ENCODE results near the gene IER3. TPM values are rescaled to one million over a fixed set of nuclear protein-coding genes. Genes with fewer than 3 reads are reported as not detected.

Gene IER3
- total and polyA plus RNA-seq, 9 of the 15 experiments (the other 6 are each of a cell fraction or from before 2014, with no cell fraction given), result 1.5 to 30.0 (median 11.5) TPM

DNA sequence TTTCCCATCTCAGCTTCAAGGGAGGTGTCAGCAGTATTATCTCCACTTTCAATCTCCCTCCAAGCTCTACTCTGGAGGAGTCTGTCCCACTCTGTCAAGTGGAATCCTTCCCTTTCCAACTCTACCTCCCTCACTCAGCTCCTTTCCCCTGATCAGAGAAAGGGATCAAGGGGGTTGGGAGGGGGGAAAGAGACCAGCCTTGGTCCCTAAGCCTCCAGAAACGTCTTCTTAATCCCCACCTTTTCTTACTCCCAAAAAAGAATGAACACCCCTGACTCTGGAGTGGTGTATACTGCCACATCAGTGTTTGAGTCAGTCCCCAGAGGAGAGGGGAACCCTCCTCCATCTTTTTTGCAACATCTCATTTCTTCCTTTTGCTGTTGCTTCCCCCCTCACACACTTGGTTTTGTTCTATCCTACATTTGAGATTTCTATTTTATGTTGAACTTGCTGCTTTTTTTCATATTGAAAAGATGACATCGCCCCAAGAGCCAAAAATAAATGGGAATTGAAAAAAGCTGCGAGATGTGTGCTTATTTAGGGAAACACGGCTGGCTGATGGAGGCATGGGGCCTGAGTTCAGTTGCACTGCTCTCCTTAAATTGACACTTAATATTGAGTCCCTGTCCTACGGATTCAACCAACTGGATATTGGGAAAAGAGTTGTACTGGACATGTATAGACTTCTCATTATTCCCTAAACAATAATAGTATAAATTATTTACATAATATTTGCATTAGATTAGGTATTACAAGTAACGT, 19.3 kb downstream of the IER3 start (continued):
- TF ChIP-seq, protein P1, sequence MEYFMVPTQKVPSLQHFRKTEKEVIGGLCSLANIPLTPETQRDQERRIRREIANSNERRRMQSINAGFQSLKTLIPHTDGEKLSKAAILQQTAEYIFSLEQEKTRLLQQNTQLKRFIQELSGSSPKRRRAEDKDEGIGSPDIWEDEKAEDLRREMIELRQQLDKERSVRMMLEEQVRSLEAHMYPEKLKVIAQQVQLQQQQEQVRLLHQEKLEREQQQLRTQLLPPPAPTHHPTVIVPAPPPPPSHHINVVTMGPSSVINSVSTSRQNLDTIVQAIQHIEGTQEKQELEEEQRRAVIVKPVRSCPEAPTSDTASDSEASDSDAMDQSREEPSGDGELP (CRISPR knock-in tag; IDR thresholded peaks at IDR 0.05; ENCODE audit: borderline replicate concordance), result no peak
- TF ChIP-seq ZNF347 (CRISPR knock-in tag; IDR thresholded peaks at IDR 0.05; ENCODE audit: low read depth) (no peak), SP1 (CRISPR knock-in tag; IDR thresholded peaks at IDR 0.05) (no peak), EP300 (IDR thresholded peaks at IDR 0.05; ENCODE audit: low read length) (no peak), ZNF586 (CRISPR knock-in tag; conservative IDR thresholded peaks at IDR 0.05) (0 out of 2 replicates have a peak, but pooled peaks have one; percentile 47), SLC30A9 (CRISPR knock-in tag; IDR thresholded peaks at IDR 0.05) (no peak), BDP1 (IDR thresholded peaks at IDR 0.05; ENCODE audit: insufficient read depth, insufficient read length) (no peak), TCFL5 (CRISPR knock-in tag; conservative IDR thresholded peaks at IDR 0.05) (no peak), ZNF24 (IDR thresholded peaks at IDR 0.05) (no peak), ZNF780A (CRISPR knock-in tag; IDR thresholded peaks at IDR 0.05) (no peak), L3MBTL2 (IDR thresholded peaks at IDR 0.05) (peak; percentile 24; the same call in 1 of the 2 replicates), ZNF444 (CRISPR knock-in tag; IDR thresholded peaks at IDR 0.05) (no peak), PRPF4 (IDR thresholded peaks at IDR 0.05; ENCODE audit: insufficient read depth, low read depth, low read length, poor library complexity, severe bottlenecking) (no peak)
- TF ChIP-seq, protein P2, sequence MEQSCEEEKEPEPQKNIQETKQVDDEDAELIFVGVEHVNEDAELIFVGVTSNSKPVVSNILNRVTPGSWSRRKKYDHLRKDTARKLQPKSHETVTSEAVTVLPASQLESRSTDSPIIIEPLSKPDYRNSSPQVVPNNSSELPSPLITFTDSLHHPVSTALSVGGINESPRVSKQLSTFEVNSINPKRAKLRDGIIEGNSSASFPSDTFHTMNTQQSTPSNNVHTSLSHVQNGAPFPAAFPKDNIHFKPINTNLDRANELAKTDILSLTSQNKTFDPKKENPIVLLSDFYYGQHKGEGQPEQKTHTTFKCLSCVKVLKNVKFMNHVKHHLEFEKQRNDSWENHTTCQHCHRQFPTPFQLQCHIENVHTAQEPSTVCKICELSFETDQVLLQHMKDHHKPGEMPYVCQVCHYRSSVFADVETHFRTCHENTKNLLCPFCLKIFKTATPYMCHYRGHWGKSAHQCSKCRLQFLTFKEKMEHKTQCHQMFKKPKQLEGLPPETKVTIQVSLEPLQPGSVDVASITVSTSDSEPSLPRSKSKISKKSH (CRISPR knock-in tag; IDR thresholded peaks at IDR 0.05), result no peak
- TF ChIP-seq, protein P3, sequence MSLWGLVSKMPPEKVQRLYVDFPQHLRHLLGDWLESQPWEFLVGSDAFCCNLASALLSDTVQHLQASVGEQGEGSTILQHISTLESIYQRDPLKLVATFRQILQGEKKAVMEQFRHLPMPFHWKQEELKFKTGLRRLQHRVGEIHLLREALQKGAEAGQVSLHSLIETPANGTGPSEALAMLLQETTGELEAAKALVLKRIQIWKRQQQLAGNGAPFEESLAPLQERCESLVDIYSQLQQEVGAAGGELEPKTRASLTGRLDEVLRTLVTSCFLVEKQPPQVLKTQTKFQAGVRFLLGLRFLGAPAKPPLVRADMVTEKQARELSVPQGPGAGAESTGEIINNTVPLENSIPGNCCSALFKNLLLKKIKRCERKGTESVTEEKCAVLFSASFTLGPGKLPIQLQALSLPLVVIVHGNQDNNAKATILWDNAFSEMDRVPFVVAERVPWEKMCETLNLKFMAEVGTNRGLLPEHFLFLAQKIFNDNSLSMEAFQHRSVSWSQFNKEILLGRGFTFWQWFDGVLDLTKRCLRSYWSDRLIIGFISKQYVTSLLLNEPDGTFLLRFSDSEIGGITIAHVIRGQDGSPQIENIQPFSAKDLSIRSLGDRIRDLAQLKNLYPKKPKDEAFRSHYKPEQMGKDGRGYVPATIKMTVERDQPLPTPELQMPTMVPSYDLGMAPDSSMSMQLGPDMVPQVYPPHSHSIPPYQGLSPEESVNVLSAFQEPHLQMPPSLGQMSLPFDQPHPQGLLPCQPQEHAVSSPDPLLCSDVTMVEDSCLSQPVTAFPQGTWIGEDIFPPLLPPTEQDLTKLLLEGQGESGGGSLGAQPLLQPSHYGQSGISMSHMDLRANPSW (CRISPR knock-in tag; IDR thresholded peaks at IDR 0.05), result no peak
- TF ChIP-seq, protein P4, sequence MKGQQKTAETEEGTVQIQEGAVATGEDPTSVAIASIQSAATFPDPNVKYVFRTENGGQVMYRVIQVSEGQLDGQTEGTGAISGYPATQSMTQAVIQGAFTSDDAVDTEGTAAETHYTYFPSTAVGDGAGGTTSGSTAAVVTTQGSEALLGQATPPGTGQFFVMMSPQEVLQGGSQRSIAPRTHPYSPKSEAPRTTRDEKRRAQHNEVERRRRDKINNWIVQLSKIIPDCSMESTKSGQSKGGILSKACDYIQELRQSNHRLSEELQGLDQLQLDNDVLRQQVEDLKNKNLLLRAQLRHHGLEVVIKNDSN (CRISPR knock-in tag; IDR thresholded peaks at IDR 0.05), result no peak
- TF ChIP-seq, protein P5, sequence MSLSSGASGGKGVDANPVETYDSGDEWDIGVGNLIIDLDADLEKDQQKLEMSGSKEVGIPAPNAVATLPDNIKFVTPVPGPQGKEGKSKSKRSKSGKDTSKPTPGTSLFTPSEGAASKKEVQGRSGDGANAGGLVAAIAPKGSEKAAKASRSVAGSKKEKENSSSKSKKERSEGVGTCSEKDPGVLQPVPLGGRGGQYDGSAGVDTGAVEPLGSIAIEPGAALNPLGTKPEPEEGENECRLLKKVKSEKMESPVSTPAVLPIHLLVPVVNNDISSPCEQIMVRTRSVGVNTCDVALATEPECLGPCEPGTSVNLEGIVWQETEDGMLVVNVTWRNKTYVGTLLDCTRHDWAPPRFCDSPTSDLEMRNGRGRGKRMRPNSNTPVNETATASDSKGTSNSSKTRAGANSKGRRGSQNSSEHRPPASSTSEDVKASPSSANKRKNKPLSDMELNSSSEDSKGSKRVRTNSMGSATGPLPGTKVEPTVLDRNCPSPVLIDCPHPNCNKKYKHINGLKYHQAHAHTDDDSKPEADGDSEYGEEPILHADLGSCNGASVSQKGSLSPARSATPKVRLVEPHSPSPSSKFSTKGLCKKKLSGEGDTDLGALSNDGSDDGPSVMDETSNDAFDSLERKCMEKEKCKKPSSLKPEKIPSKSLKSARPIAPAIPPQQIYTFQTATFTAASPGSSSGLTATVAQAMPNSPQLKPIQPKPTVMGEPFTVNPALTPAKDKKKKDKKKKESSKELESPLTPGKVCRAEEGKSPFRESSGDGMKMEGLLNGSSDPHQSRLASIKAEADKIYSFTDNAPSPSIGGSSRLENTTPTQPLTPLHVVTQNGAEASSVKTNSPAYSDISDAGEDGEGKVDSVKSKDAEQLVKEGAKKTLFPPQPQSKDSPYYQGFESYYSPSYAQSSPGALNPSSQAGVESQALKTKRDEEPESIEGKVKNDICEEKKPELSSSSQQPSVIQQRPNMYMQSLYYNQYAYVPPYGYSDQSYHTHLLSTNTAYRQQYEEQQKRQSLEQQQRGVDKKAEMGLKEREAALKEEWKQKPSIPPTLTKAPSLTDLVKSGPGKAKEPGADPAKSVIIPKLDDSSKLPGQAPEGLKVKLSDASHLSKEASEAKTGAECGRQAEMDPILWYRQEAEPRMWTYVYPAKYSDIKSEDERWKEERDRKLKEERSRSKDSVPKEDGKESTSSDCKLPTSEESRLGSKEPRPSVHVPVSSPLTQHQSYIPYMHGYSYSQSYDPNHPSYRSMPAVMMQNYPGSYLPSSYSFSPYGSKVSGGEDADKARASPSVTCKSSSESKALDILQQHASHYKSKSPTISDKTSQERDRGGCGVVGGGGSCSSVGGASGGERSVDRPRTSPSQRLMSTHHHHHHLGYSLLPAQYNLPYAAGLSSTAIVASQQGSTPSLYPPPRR (CRISPR knock-in tag; IDR thresholded peaks at IDR 0.05; ENCODE audit: borderline replicate concordance), result no peak
